GM12864 (cell line): Measurements from ENCODE around the gene MBOAT2.

Experiments
- DNase-seq: peaks from one replicate; pipeline ENCODE4 v3.0.0-alpha.2; 2011; ENCODE audit warnings: low read depth
- H3K4me3 ChIP-seq: 2 replicates; pipeline ENCODE4 v1.5.1; 2011; ENCODE audit warnings: mild to moderate bottlenecking, low read depth, low read length, control low read depth
- TF ChIP-seq, protein P1 (sequence below): IDR thresholded peaks from 2 replicates; pipeline ENCODE4 v1.5.1; 2011; ENCODE audit warnings: low read depth, mild to moderate bottlenecking, moderate library complexity, low read length, control low read depth, inconsistent platforms; ENCODE audit errors: missing control alignments

Gene MBOAT2

DNA sequence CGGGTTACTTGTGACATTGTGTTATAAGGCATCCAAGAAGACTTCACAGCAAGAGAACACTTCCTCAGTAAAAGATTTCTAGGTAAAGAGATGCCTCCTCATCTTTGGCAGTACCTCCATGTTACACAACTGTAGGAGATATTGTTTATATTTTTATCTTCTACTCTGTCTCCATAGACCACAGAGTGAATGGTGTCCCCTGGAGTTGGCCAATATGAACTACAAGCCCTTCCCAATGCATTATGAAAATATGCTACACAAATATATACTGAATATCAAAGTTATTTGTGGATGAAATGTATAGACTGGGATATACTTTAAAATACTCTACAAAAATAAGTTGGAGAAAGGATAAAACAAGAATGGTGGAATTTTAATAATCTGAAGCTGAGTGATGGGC, 46.7 kb downstream of the MBOAT2 start:
- no peak overlapping the region for H3K4me3 ChIP-seq
- DNase-seq = no peak
- TF ChIP-seq, protein P1, sequence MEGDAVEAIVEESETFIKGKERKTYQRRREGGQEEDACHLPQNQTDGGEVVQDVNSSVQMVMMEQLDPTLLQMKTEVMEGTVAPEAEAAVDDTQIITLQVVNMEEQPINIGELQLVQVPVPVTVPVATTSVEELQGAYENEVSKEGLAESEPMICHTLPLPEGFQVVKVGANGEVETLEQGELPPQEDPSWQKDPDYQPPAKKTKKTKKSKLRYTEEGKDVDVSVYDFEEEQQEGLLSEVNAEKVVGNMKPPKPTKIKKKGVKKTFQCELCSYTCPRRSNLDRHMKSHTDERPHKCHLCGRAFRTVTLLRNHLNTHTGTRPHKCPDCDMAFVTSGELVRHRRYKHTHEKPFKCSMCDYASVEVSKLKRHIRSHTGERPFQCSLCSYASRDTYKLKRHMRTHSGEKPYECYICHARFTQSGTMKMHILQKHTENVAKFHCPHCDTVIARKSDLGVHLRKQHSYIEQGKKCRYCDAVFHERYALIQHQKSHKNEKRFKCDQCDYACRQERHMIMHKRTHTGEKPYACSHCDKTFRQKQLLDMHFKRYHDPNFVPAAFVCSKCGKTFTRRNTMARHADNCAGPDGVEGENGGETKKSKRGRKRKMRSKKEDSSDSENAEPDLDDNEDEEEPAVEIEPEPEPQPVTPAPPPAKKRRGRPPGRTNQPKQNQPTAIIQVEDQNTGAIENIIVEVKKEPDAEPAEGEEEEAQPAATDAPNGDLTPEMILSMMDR = no peak

DNA sequence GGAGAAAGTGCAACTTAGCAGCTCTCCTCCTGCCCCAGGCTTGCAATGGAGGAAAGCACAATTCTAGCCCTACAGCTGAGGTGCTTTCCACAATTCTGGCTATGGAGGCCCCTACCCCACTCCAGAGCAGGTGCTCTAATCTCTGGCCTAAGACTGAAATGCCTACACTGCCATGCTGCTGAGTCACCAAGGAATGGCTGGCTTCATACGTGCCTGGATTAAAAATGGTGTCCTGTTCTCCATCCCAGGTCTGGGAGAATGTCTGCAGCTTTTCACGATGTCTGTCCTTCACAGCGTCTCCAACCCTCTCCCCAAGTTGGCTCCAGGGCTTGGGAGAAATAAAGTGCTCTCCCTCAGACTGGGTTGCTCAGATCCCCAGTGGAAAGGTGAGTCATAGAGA, 48.5 kb downstream of the MBOAT2 start:
- no peak for DNase-seq
- TF ChIP-seq, protein P1 = no peak
- no peak overlapping the region for H3K4me3 ChIP-seq

DNA sequence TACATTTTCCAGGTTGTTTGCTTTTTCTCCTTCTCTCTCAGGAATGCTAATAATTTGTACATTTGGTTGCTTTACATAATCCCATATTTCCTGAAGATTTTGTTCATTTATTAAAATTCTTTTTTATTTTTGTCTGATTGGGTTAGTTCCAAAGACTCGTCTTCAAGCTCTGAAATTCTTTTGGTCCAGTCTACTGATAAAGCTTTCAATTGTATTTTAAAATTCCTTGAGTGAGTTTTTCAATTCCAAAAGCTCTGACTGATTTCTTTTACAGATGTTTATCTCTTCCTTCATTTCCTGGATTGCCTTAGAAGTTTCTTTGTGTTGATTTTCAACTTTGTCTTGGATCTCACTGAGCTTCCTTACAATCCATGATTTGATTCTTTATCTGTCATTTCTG, 50.0 kb downstream of the MBOAT2 start:
- no peak for DNase-seq
- H3K4me3 ChIP-seq = no peak overlapping the region
- TF ChIP-seq, protein P1 = no peak

DNA sequence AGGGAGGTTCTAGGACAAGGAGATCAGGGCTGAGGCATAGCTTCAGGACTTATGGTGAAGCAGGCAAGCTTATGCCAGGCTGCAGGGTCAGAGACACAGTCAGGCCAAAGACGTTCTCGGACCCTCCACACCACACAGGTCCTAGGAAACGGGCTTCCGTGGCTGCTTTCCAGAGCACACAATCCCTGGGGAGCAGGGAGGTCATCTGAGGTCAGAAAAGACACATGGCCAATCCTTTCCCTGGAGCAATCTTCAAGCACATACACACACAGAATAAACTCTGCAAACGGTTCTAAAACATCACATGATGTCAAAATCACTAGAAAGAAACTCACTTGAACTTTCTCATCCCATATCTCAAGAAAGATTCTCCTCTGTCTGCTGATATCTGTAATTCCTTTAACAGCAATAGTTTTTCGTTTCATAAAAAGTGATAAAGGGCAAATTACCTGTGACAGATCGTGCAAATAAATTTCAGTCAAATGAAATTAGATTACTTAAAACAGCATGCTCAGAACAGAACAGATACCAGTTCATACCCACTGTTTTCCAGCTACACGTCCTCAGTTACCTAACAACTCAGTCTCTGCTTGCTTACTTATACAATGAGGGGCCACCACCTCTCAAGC, 63.9 kb downstream of the MBOAT2 start:
- H3K4me3 ChIP-seq = no peak overlapping the region
- TF ChIP-seq, protein P1 = no peak
- no peak for DNase-seq

DNA sequence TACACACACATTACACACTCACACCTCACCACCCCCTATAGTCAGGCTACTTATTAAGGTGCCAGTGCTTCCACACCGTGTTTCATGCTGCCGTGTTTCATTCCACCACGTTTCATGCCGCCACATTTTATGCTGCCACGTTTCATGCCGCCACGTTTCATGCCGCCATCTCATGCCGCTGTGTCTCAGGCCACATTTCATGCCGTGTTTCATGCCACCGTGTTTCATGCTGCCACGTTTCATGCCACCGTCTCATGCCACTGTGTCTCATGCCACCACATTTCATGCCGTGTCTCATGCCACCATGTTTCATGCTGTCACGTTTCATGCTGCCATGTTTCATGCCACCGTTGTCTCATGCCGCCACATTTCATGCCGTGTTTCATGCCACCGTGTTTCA, 65.1 kb downstream of the MBOAT2 start:
- TF ChIP-seq, protein P1 = no peak
- no peak overlapping the region for H3K4me3 ChIP-seq
- DNase-seq = no peak

DNA sequence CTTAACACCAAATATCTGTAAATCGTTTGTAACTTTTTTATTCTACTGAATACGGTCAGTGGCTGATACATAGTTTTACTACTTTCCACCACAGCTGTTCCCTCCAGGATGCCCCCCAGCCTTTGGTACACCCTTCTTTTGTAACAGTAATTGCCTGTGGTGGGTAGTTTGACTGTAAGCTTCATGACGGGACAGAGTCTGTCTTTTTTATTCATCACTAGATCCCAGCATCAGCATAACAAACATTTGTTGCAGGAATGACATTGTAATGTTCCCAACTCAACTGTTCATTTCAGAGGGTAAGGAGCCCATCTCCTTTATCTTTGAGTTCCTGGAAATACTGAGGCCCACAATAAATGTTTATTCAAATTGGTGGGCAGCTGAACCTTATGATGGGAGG, 67.5 kb downstream of the MBOAT2 start:
- DNase-seq = no peak
- TF ChIP-seq, protein P1 = no peak
- H3K4me3 ChIP-seq = no peak overlapping the region

DNA sequence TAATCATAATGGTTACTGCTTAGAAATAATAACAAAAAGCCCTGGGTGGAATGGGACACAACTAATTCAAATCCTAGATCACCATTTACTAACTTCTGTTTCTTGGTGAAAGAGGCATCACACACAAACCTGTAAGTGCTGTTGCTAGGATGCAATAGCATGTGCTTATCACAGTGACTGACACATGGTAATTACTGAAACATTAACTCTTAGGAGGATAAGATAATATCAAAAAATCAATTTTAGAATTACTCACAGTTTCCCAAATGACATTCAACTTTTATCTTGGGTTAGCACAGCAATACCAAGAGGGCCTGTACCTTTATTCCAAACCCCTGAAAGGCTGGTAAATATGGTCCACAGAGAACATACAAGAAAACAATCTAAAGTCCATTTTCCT, 69.1 kb downstream of the MBOAT2 start:
- TF ChIP-seq, protein P1 = no peak
- DNase-seq = no peak
- H3K4me3 ChIP-seq = no peak overlapping the region
